Activated T-helper 2 cell treated with anti-CD3 and anti-CD28 coated beads, Interferon-gamma antibody, Interleukin-2, Interleukin-4, amounts not matched to agents 10 μg/mL and 5 μg/mL and 100 μg/mL, durations not matched to agents 14 hours and 24 hours and 36 hours (primary cell): ENCODE data around the gene NFIX. TPM values are rescaled to one million over a fixed set of nuclear protein-coding genes. Genes with fewer than 3 reads are reported as not detected.

Experiments
- DNase-seq: peaks from one replicate; pipeline ENCODE4 v3.0.0; 2021; ENCODE audit warnings: low spot score
- H3K27ac Mint-ChIP-seq: one replicate; pipeline ENCODE4 v1.8.0; 2021; ENCODE audit warnings: mixed read lengths
- H3K27me3 Mint-ChIP-seq: one replicate; pipeline ENCODE4 v1.8.0; 2021; ENCODE audit warnings: low read depth, mixed read lengths
- H3K36me3 Mint-ChIP-seq: one replicate; pipeline ENCODE4 v1.8.0; 2021; ENCODE audit warnings: low read depth, mixed read lengths
- H3K4me1 Mint-ChIP-seq: one replicate; pipeline ENCODE4 v1.8.0; 2021; ENCODE audit warnings: low read depth, mixed read lengths
- H3K4me3 Mint-ChIP-seq: one replicate; pipeline ENCODE4 v1.8.0; 2021; ENCODE audit warnings: low read depth, mild to moderate bottlenecking, moderate library complexity, mixed read lengths
- H3K9me3 Mint-ChIP-seq: one replicate; pipeline ENCODE4 v1.8.0; 2021; ENCODE audit warnings: mixed read lengths
- intact Hi-C: fragments of 100-400 bp; cut with micrococcal nuclease; formaldehyde crosslinking; loops from one replicate; pipeline ENCODE4 v1.15.1; 2023
- total RNA-seq: library from RNA; stranded (reverse); gene quantifications from 2 replicates; pipeline ENCODE4 v1.2.3, GENCODE V29; 2022

NFIX gene
- total RNA-seq, 1 donor from 2014 or later = 2.7 TPM

GRCh38 chr19:12986726-12987125, 8.5 kb upstream of the NFIX start:
- no peak for DNase-seq
- H3K4me3 Mint-ChIP-seq = no peak overlapping the region
- intact Hi-C loops = no loop called here
- peaks cover 5% of the 10 kb centered on the region for H3K27me3 Mint-ChIP-seq
- H3K4me1 Mint-ChIP-seq = no peaks in the 10 kb centered on the region
- H3K27ac Mint-ChIP-seq = no peak overlapping the region
- no peaks in the 10 kb centered on the region for H3K9me3 Mint-ChIP-seq
- H3K36me3 Mint-ChIP-seq = no peaks in the 10 kb centered on the region

GRCh38 chr19:12987190-12987589, 8.1 kb upstream of the NFIX start:
- no peaks in the 10 kb centered on the region for H3K4me1 Mint-ChIP-seq
- intact Hi-C loops = no loop called here
- H3K9me3 Mint-ChIP-seq = no peaks in the 10 kb centered on the region
- no peak overlapping the region for H3K4me3 Mint-ChIP-seq
- H3K36me3 Mint-ChIP-seq = no peaks in the 10 kb centered on the region
- no peak for DNase-seq
- peaks cover 5% of the 10 kb centered on the region for H3K27me3 Mint-ChIP-seq
- H3K27ac Mint-ChIP-seq = no peak overlapping the region

- Mint-ChIP-seq H3K36me3 (no peaks in the 10 kb centered on the region), H3K9me3 (no peaks in the 10 kb centered on the region), H3K4me1 (no peaks in the 10 kb centered on the region), H3K4me3 (no peak overlapping the region), H3K27ac (no peak overlapping the region), H3K27me3 (peaks cover 5% of the 10 kb centered on the region)
- DNase-seq = no peak
- intact Hi-C loops = no loop called here
Measured at GRCh38 chr19:12987781-12988180, 7.5 kb upstream of the NFIX start.

GRCh38 chr19:12990431-12990830, 4.8 kb upstream of the NFIX start:
- intact Hi-C loops = no loop called here
- H3K4me1 Mint-ChIP-seq = peaks cover 5% of the 10 kb centered on the region
- H3K27ac Mint-ChIP-seq = no peak overlapping the region
- peaks cover 21% of the 10 kb centered on the region for H3K27me3 Mint-ChIP-seq
- no peak for DNase-seq
- no peaks in the 10 kb centered on the region for H3K9me3 Mint-ChIP-seq
- no peaks in the 10 kb centered on the region for H3K36me3 Mint-ChIP-seq
- H3K4me3 Mint-ChIP-seq = no peak overlapping the region

- intact Hi-C loops = no loop called here
- H3K4me1 Mint-ChIP-seq = peaks cover 5% of the 10 kb centered on the region
- no peaks in the 10 kb centered on the region for H3K36me3 Mint-ChIP-seq
- DNase-seq = no peak
- peaks cover 20% of the 10 kb centered on the region for H3K27me3 Mint-ChIP-seq
- no peaks in the 10 kb centered on the region for H3K9me3 Mint-ChIP-seq
- no peak overlapping the region for H3K4me3 Mint-ChIP-seq
- no peak overlapping the region for H3K27ac Mint-ChIP-seq
Measured at GRCh38 chr19:12990853-12991252, 4.4 kb upstream of the NFIX start.

- no peak overlapping the region for H3K4me3 Mint-ChIP-seq
- H3K4me1 Mint-ChIP-seq = peaks cover 5% of the 10 kb centered on the region
- no peak for DNase-seq
- intact Hi-C loops = no loop called here
- H3K36me3 Mint-ChIP-seq = no peaks in the 10 kb centered on the region
- no peak overlapping the region for H3K27ac Mint-ChIP-seq
- H3K27me3 Mint-ChIP-seq = peaks cover 23% of the 10 kb centered on the region
- H3K9me3 Mint-ChIP-seq = no peaks in the 10 kb centered on the region
Measured at GRCh38 chr19:12991296-12991695, 4.0 kb upstream of the NFIX start.

- Mint-ChIP-seq H3K4me1 (peaks cover 5% of the 10 kb centered on the region), H3K9me3 (no peaks in the 10 kb centered on the region), H3K27me3 (peaks cover 29% of the 10 kb centered on the region), H3K27ac (no peak overlapping the region), H3K4me3 (no peak overlapping the region), H3K36me3 (no peaks in the 10 kb centered on the region)
- intact Hi-C loops = no loop called here
- no peak for DNase-seq
Measured at GRCh38 chr19:12992729-12993128, 2.5 kb upstream of the NFIX start.

GRCh38 chr19:12993562-12993961, 1.7 kb upstream of the NFIX start:
- intact Hi-C loops = no loop called here
- H3K9me3 Mint-ChIP-seq = no peaks in the 10 kb centered on the region
- H3K4me1 Mint-ChIP-seq = peaks cover 5% of the 10 kb centered on the region
- no peak overlapping the region for H3K4me3 Mint-ChIP-seq
- no peaks in the 10 kb centered on the region for H3K36me3 Mint-ChIP-seq
- no peak for DNase-seq
- peaks cover 34% of the 10 kb centered on the region for H3K27me3 Mint-ChIP-seq
- no peak overlapping the region for H3K27ac Mint-ChIP-seq

- H3K9me3 Mint-ChIP-seq = no peaks in the 10 kb centered on the region
- no peaks in the 10 kb centered on the region for H3K36me3 Mint-ChIP-seq
- H3K4me3 Mint-ChIP-seq = peak overlapping the region; percentile 49
- intact Hi-C loops = no loop called here
- peaks cover 34% of the 10 kb centered on the region for H3K27me3 Mint-ChIP-seq
- H3K4me1 Mint-ChIP-seq = peaks cover 5% of the 10 kb centered on the region
- DNase-seq = no peak
- no peak overlapping the region for H3K27ac Mint-ChIP-seq
Measured at GRCh38 chr19:12995596-12996405, 526 bp downstream of the NFIX start.

- intact Hi-C loops = no loop called here
- Mint-ChIP-seq H3K9me3 (no peaks in the 10 kb centered on the region), H3K4me3 (peak overlapping the region; percentile 47), H3K36me3 (no peaks in the 10 kb centered on the region), H3K4me1 (peaks cover 5% of the 10 kb centered on the region), H3K27me3 (peaks cover 34% of the 10 kb centered on the region), H3K27ac (no peak overlapping the region)
- DNase-seq = no peak
Measured at GRCh38 chr19:12996406-12997094, 1.3 kb downstream of the NFIX start.

GRCh38 chr19:12997179-12997966, 2.1 kb downstream of the NFIX start:
- Mint-ChIP-seq H3K4me3 (peak overlapping the region; percentile 47), H3K36me3 (no peaks in the 10 kb centered on the region), H3K27ac (no peak overlapping the region), H3K9me3 (no peaks in the 10 kb centered on the region), H3K27me3 (peaks cover 34% of the 10 kb centered on the region), H3K4me1 (peaks cover 5% of the 10 kb centered on the region)
- intact Hi-C loops = no loop called here
- DNase-seq = no peak

- Mint-ChIP-seq H3K27me3 (peaks cover 31% of the 10 kb centered on the region), H3K9me3 (no peaks in the 10 kb centered on the region), H3K4me3 (peak overlapping the region; percentile 41)
Measured at GRCh38 chr19:12997967-12998940, 3.0 kb downstream of the NFIX start.

More at GRCh38 chr19:12997967-12998940, 3.0 kb downstream of the NFIX start:
- intact Hi-C loops = no loop called here
- Mint-ChIP-seq H3K4me1 (peaks cover 5% of the 10 kb centered on the region), H3K36me3 (no peaks in the 10 kb centered on the region), H3K27ac (no peak overlapping the region)
- no peak for DNase-seq
